ENCODE data around the gene TPCN2.

Gene TPCN2

DNA sequence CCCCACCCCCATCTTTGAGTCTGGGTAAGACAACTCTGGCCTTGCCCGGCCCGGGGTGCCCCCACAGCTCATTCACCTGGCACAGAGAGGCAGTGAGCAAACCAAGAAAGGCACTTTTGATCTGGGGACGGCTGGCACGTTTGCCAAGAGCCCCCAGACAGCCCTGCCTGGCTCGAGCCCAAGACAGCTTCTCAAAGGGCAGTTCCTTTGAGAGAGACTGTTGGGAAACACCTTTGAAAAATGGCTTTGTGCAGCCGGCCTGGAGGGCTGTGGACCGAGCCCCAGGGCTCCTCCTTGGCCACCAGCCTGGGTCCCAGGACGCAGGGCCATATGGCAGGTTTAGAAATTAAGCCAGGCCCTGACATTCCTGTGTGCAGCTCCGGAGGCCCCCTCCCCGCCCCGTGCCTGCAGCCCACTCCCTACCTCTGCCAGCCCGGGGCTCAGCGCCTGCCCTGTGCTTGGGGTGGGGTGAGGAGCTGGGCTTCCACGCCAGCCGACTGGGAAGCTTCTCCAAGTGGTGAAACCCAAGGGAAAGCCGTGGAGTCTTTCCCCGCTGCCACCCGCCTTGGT is 56.8 kb downstream of the TPCN2 start:
- Mint-ChIP-seq H3K27me3 (no peaks in the 10 kb centered on the region), H3K36me3 (ENCODE audit: low read depth) (no peaks in the 10 kb centered on the region), H3K4me1 (ENCODE audit: low read depth) (peaks cover 4% of the 10 kb centered on the region), H3K27ac (no peak overlapping the region), H3K9me3 (no peaks in the 10 kb centered on the region), H3K4me3 (no peak overlapping the region)
- DNase-seq: no peak

DNA sequence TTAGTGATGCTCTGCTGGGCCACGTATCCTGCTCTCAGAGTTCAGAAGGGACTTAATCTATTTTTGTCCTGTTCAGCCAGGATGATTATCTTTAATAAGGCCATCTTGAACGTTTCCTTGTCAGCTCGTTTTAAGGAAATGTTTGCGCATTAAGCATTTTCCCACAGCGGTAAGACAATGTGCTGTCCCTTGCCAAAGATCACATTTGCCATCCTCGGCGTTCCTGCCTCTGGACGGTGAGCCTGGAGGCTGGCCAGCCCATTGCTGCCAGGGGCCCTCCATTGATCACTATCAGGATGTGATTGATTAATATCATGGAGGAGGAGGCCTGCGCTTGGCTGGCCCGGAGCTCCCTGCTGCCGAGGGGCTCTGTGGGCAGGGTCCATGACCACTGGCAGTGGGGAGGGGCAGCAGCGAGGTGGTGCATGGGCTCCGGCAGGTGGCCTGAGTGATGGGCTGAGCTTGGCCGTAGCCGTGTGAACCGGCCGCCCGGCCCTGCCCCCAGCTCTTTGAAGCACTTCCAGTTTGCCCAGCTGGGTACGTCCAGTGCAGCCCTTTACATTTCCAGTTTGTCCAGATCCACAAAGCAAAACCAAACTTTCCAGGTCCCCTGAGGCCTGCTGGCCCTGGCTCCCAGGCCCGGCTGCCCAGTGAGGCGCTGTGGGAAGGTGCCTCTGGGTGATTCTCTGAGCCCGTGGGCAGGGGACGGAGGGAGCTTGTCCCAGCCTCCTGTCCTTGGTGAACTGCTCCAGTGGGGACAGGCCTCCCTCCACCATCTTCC is 57.5 kb downstream of the TPCN2 start:
- Mint-ChIP-seq H3K27me3 (no peaks in the 10 kb centered on the region), H3K36me3 (ENCODE audit: low read depth) (no peaks in the 10 kb centered on the region), H3K9me3 (no peaks in the 10 kb centered on the region), H3K4me3 (no peak overlapping the region), H3K27ac (no peak overlapping the region), H3K4me1 (ENCODE audit: low read depth) (peaks cover 4% of the 10 kb centered on the region)
- DNase-seq: no peak

DNA sequence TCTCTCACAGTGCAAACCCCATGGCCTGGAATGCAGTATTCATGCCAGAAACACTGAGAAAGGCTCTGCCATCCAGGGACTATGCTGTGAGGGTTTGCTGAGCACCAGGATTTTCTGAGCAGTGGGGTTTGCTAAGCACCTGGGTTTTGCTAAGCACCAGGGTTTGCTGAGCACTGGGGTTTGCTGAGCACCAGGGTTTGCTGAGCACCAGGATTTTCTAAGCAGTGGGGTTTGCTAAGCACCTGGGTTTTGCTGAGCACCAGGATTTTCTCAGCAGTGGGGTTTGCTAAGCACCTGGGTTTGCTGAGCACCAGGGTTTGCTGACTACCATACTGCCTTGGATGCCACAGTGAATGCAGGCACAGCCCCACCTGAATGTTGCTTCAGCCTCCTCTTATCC is 58.7 kb downstream of the TPCN2 start:
- H3K27ac Mint-ChIP-seq: no peak overlapping the region
- no peaks in the 10 kb centered on the region for H3K9me3 Mint-ChIP-seq

DNA sequence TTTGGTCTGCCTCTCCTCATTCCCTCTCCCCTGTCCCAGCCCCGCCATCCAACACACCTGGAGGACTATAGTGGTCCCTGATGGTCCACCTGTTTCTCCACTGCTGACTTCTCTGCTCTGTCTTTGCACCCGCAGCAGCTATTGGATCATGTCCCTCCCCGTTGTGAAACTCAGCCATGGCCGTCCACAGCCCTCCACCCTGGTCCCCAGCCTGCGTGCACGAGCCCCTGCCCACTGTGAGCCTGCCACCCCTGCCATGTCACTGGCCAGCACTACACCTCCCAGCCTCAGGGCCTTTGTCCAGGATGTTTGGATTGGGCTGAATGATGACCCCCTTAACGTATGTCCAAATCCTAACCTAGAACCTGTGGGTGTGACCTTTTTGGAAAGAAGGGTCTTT is 59.3 kb downstream of the TPCN2 start:
- DNase-seq: no peak
- Mint-ChIP-seq H3K4me3 (no peak overlapping the region), H3K36me3 (ENCODE audit: low read depth) (no peaks in the 10 kb centered on the region), H3K27me3 (no peaks in the 10 kb centered on the region), H3K4me1 (ENCODE audit: low read depth) (peaks cover 2% of the 10 kb centered on the region), H3K9me3 (no peaks in the 10 kb centered on the region), H3K27ac (no peak overlapping the region)

More for the DNA sequence above, 58.7 kb downstream of the TPCN2 start:
- no peak overlapping the region for H3K4me3 Mint-ChIP-seq
- H3K4me1 Mint-ChIP-seq (ENCODE audit: low read depth): peaks cover 2% of the 10 kb centered on the region
- H3K27me3 Mint-ChIP-seq: no peaks in the 10 kb centered on the region
- no peaks in the 10 kb centered on the region for H3K36me3 Mint-ChIP-seq (ENCODE audit: low read depth)
- no peak for DNase-seq

DNA sequence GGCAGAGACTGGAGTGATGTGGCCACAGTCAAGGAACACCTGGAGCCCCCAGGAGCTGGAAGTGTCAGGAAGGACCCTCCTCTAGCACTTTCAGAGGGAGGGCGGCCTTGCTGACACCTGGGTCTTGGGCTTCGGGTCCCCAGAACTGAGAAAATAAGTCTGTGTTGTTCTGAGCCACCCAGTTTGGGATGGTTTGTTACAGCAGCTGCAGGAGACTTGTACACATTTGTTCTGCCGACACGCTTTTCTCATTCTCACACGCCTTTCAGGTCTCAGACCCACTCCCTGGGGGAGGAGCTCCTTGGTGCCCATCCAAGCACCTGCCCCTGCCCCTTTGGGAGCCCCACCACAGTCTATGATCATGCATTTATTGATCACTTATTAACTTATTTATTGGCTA is 59.8 kb downstream of the TPCN2 start:
- no peak for DNase-seq
- Mint-ChIP-seq H3K4me3 (no peak overlapping the region), H3K27me3 (no peaks in the 10 kb centered on the region), H3K36me3 (ENCODE audit: low read depth) (no peaks in the 10 kb centered on the region), H3K4me1 (ENCODE audit: low read depth) (peaks cover 2% of the 10 kb centered on the region), H3K27ac (no peak overlapping the region), H3K9me3 (no peaks in the 10 kb centered on the region)

DNA sequence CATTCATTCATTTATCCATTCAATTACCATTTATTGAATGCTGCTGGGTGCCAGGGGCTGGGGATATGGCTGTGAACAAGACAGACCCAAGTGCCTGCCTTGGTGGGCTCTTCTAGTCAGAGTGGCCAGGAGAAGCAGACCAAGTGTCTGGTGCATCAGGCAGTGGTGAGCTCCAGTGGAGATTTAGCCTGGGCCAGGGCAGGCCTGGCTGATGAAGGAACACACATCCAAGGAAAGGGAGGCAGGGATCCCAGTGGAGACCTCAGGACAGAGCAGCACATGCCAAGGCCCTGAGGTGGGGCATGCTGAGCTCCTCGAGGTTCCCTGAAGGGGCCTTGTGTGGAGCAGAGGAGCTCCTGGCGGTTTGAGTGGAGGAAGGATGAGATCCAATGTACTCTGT is 60.4 kb downstream of the TPCN2 start:
- no peaks in the 10 kb centered on the region for H3K9me3 Mint-ChIP-seq
- H3K4me1 Mint-ChIP-seq (ENCODE audit: low read depth): peaks cover 2% of the 10 kb centered on the region
- no peaks in the 10 kb centered on the region for H3K36me3 Mint-ChIP-seq (ENCODE audit: low read depth)
- DNase-seq: no peak
- no peaks in the 10 kb centered on the region for H3K27me3 Mint-ChIP-seq
- H3K27ac Mint-ChIP-seq: no peak overlapping the region
- H3K4me3 Mint-ChIP-seq: no peak overlapping the region

DNA sequence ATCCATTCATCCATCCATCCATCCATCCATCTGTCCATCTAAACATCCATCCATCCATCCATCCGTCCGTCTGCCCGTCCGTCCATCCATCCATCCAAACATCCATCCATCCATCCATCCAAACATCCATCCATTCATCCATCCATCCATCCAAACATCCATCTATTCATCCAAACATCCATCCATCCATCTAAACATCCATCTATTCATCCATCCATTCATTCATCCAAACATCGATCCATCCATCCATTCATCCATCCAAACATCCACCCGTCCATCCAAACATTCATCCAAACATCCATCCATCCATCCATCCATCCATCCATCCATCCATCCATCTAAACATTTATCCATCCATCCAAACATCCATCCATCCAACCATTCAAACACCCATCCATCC is 61.7 kb downstream of the TPCN2 start:
- H3K27me3 Mint-ChIP-seq: no peaks in the 10 kb centered on the region
- H3K27ac Mint-ChIP-seq: no peak overlapping the region
- no peaks in the 10 kb centered on the region for H3K9me3 Mint-ChIP-seq
- no peaks in the 10 kb centered on the region for H3K36me3 Mint-ChIP-seq (ENCODE audit: low read depth)
- H3K4me1 Mint-ChIP-seq (ENCODE audit: low read depth): peaks cover 2% of the 10 kb centered on the region
- DNase-seq: no peak
- H3K4me3 Mint-ChIP-seq: no peak overlapping the region

DNA sequence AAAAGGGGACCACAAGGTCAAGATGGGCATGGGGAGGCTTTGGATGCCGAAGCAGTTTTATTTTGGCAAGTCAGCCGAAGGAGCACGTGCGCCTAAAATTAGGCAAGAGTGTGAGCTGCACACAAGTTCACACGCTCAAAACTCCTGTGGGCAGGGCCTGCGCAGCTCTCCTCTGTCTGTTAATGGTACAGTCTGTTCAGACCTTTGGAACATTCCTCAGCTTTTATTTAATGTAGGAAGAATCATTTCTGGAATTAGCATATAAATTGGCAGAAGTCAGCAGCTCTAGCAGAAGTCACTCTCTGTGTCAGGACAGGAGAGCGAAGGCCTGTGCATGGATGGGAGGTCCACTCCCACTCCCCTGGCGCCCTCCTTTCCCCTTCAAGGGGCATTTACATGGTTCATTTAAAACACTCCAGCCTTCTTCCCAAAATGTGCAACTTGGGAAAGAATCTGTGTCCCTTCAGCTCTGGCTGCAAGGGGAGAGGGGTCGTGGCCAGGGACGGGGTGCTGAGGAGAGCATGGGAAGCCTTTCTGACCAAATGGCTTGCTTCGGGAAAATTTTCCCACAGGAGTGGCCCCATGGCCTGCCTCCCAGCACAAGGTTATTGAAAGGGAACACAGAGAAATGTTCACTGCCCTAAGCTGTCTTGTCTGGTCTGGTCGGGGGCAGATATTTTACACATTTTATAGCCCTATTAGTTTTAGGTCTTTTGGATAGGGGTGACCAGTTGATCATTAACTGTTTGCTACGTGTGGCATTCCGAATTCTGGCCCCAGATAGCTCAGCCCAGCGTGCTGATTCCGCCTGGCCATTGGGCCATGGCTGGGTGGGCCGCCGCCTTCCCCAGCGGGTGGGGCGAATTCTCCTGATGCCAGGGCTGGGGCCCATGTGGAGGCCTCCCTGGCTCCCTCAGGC is 63.2 kb downstream of the TPCN2 start:
- H3K36me3 Mint-ChIP-seq (ENCODE audit: low read depth): no peaks in the 10 kb centered on the region
- H3K27ac Mint-ChIP-seq: no peak overlapping the region
- no peak for DNase-seq
- H3K9me3 Mint-ChIP-seq: no peaks in the 10 kb centered on the region
- no peak overlapping the region for H3K4me3 Mint-ChIP-seq
- no peaks in the 10 kb centered on the region for H3K27me3 Mint-ChIP-seq
- no peaks in the 10 kb centered on the region for H3K4me1 Mint-ChIP-seq (ENCODE audit: low read depth)

DNA sequence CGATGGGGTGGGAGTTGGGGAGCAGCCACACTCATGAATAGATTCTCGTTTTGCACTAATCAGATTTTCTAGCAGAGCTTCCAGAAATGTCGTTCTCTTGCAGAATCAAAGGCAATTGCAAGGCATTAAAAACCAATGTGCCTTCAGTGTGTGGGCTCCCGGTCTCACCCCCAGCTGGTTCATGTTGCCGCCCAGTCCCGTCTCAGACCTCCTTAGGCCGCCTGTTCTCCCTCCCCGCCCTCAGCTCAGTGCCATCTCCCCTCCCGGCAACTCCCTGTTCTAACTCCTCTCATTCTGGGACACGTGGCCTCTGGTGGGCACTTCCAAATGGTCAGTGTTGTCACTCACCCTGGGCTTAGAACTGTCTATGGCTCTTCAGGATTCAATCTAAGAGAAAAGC is 64.5 kb downstream of the TPCN2 start:
- Mint-ChIP-seq H3K4me3 (no peak overlapping the region), H3K27me3 (no peaks in the 10 kb centered on the region), H3K27ac (no peak overlapping the region), H3K4me1 (ENCODE audit: low read depth) (no peaks in the 10 kb centered on the region), H3K36me3 (ENCODE audit: low read depth) (no peaks in the 10 kb centered on the region), H3K9me3 (no peaks in the 10 kb centered on the region)
- no peak for DNase-seq

DNA sequence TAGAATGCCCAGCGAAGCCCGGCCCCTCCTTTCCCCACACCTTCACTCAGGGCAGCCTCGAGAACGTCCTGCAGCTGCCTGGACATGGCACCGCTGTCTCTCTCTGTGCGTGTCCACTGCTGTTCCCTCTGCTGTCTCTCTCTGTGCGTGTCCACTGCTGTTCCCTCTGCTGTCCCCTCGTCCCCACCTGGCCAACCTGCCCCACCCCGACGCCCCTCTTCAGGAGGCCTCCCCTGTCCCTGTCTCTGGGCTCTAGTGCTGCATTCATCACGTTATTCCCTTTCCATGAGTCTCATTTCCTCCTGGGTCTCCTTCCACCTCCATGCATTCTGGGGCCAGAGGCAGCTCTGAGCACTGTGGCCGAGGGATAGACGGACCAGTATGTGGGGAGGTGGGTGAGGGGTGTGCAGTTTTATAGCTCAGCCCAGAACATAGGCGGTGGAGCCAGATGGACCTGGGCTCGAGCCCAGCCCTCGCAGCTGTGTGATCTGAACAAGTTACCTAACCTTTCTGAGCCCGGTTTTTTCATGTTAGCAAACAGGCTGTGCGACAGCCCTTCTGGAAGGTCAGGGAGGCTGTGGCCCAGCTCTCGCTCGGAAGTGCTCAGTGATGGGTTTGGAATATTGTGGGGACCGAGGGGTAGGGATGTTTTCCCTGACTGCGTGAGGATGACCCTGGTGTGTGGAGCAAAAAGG is 65.1 kb downstream of the TPCN2 start:
- no peak overlapping the region for H3K27ac Mint-ChIP-seq
- no peaks in the 10 kb centered on the region for H3K9me3 Mint-ChIP-seq
- H3K4me1 Mint-ChIP-seq (ENCODE audit: low read depth): no peaks in the 10 kb centered on the region
- H3K4me3 Mint-ChIP-seq: no peak overlapping the region
- H3K27me3 Mint-ChIP-seq: no peaks in the 10 kb centered on the region
- H3K36me3 Mint-ChIP-seq (ENCODE audit: low read depth): no peaks in the 10 kb centered on the region
- no peak for DNase-seq

DNA sequence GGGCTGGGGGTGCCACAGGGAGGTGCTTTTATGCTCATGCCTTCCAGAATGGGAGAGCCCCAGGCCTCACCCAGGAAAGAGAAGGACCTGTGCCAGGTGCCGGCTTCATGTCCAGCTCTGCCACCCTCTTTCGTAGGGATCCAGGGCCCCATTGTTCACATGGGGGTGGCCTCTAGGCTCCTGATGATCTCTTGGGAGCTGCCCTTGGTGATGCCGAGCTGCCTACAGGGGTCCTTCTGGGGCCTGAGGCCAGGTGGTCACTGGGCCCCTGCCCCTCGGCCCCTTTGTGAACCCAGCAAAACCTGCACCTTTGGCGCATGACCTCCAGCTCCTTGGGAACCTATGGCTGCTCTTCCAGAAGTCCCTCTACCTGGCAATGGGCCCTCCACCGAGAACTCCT is 65.6 kb downstream of the TPCN2 start:
- H3K27ac Mint-ChIP-seq: no peak overlapping the region
- no peaks in the 10 kb centered on the region for H3K9me3 Mint-ChIP-seq
- no peaks in the 10 kb centered on the region for H3K4me1 Mint-ChIP-seq (ENCODE audit: low read depth)
- H3K27me3 Mint-ChIP-seq: no peaks in the 10 kb centered on the region
- no peak overlapping the region for H3K4me3 Mint-ChIP-seq
- no peaks in the 10 kb centered on the region for H3K36me3 Mint-ChIP-seq (ENCODE audit: low read depth)
- no peak for DNase-seq

DNA sequence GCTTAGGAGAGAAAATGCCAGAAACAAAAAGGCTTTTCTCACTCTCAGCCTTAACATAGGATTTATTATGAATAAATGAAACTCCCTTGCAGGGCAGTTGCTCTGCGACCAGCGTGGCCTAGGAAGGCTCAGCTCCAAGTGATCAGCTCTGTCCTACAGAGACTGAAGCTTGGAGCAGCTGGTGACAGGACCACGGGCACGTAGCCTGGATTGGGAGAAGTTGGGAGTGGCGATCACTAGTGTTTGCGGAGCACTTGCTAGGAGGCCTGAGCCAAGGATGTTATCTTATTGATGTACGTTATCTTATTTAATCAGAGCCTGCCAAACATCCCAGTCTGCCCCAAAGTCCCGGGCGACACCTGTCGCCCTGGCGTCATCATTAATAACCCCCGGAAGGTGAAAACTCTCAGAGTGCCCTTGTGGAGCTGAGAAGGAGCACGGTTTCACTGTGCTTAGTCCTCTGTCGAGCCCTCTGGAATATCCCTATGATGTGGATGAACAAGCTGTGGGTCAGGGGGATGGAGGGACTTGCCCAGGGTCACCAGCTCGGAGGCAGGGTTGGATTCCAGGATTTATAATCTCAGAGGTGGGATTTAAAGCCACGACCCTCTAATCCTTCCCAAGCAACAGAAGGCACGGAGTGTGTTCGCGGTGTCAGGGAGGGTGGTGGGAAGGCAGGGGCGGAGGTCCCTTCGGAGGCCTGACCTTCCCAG is 66.2 kb downstream of the TPCN2 start:
- H3K27me3 Mint-ChIP-seq: no peaks in the 10 kb centered on the region
- H3K36me3 Mint-ChIP-seq (ENCODE audit: low read depth): no peaks in the 10 kb centered on the region
- H3K27ac Mint-ChIP-seq: no peak overlapping the region
- H3K9me3 Mint-ChIP-seq: no peaks in the 10 kb centered on the region
- DNase-seq: no peak
- H3K4me1 Mint-ChIP-seq (ENCODE audit: low read depth): no peaks in the 10 kb centered on the region
- H3K4me3 Mint-ChIP-seq: no peak overlapping the region

DNA sequence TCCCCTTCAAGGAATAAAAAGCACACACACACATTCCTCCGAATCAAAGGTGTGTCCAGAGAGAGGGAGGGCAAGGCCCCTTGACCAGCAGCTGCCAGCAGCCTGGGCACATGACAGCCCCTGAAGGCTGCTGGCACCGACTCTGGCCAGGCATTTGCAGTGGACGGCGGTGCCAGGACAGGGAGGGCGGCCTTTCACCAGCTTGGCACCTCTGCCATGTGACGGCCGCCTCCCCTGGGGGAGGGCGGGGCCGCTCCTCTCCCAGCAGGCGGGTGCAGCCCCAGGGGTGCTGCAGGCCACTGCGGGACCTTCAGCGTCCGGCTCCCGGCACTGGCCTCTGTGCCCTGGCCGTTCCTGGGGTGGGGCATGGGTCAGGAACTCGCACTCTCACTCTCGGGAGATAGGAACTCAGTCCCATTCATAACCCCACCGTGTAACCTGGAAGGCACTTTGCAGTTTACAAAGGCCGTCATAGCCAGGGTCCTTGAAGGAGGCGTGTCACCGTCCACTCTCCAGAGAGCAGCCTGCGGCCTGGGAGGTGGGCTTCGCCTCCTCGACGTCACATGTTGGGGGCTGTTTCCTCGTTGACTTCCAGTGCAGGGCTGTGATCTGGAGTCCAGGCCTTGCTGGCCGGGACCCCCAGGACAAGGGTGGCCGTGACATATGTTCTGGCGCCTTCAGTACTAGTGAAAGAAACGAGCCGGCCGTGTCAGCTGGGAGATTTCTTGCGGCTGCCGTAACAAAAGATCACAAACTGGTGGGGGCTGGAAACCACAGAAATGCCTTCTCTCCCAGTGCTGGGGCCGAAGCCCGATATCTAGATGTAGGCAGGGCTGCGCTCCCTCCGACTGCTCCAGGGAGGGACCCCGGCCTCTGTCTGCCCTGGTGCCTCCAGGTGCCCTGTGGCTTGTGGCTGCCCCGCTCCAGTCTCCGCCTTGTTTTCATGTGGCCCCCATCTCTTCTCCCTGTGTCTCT is 67.1 kb downstream of the TPCN2 start:
- Mint-ChIP-seq H3K36me3 (ENCODE audit: low read depth) (no peaks in the 10 kb centered on the region), H3K27ac (no peak overlapping the region), H3K4me3 (no peak overlapping the region), H3K9me3 (no peaks in the 10 kb centered on the region), H3K27me3 (no peaks in the 10 kb centered on the region), H3K4me1 (ENCODE audit: low read depth) (peaks cover 2% of the 10 kb centered on the region)
- DNase-seq: no peak

All from activated T-cell treated with anti-CD3 and anti-CD28 coated beads, Interleukin-2, amount 50 U/mL, for 24 hours (primary cell).